ENCODE data around the gene PYGM. TPM values are rescaled to one million over a fixed set of nuclear protein-coding genes. Genes with fewer than 3 reads are reported as not detected.

The PYGM gene
- total and polyA plus RNA-seq, 2 of the 13 experiments (the other 11 are each of a cell fraction or from before 2014, with no cell fraction given): 0.11 to 0.12 TPM

DNA sequence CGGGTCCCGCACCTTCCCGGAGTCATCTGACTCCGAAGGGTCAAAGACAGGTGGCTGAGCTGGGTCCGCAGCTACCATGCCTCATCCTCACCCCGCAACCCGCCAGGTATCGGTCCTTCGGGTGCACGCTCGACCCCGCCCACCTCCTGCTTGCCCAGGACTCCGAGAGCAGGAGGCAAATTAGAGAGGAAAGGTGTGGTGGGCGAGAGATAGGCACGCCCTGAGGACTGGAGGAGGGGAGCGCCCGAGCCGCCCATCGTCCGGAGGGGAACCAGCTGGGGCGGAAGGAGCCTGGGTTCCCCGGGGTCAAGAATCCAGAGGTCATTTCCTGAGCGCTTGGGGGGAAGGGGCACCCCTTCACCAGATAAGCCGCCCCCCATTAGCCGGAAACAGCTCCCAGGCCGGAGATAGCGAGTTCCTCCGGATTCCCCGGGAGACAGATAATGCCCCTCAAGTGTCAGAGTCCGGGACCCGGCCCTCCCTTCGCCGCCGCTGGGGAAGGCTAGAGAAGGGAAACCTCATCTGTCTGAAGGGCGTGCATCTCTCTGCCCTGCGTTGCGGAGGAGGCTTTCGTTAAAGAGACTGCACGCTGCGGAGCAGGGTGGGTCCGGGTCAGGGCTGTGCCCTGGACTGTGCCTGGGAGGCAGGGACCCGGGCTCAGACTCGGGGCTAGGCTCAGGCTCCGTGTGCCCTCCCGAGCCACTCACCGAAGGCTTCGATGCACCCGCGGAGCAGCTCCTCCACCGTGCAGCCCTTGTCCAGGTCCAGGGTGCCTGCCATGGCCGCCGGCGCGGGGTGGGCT, 17.5 kb downstream of the PYGM start:
- Histone ChIP-seq H3K36me3 (replicated peaks in 1 of 2; ENCODE audit: control insufficient read depth in 1 of 2, insufficient read depth in 2 of 2, low read length in 2 of 2) (no peaks in the 10 kb centered on the region), H4K20me1 (ENCODE audit: insufficient read depth, low read length) (0 out of 2 replicates have a peak, but pooled peaks cover 3% of the 10 kb centered on the region), H3K4me3 (replicated peaks in 1 of 3; ENCODE audit: insufficient read depth in 1 of 3, low read depth in 2 of 3, low read length in 3 of 3) (peak overlapping the region; percentile 43 to 74 (median 59)), H3K27ac (ENCODE audit: extremely low read length, insufficient read depth, low read length) (no peak overlapping the region), H3K9ac (ENCODE audit: insufficient read depth, low read depth, low read length) (no peak overlapping the region), H3K4me2 (ENCODE audit: low read depth, low read length) (peak overlapping the region; percentile 82), H3K79me2 (ENCODE audit: insufficient read depth, low read length) (no peaks in the 10 kb centered on the region), H3K9me3 (ENCODE audit: low read length) (no peaks in the 10 kb centered on the region), H3K4me1 (ENCODE audit: insufficient read depth, low read length) (peaks cover 34% of the 10 kb centered on the region), H2AFZ (ENCODE audit: low read length) (no peak overlapping the region), H3K27me3 (ENCODE audit: control insufficient read depth in 1 of 2, insufficient read depth in 2 of 2, low read length in 2 of 2) (peaks cover 14 to 76% of the 10 kb centered on the region in 2 experiments)
- DNase-seq (ENCODE audit: low spot score): no peak
- peak; percentile 29 for ATAC-seq
- intact Hi-C loops (cut with micrococcal nuclease; ENCODE audit: unreplicated experiment) (no loop called here), in situ Hi-C loops (cut with HindIII; ENCODE audit: extremely low pct_ligation_motif_present, low pct_unique_long_range_greater_than_20kb) (no loop called here)
- ChIA-PET POLR2A (no interaction called here), CTCF (ENCODE audit: low intra/inter-chr PET ratio, low total read pairs) (interaction anchor here (2.8 kb wide), 1 partner anchor 54 kb away, joined by 23 read pairs; no protein-coding TSS in a partner anchor)
- FAIRE-seq: no peak
- no TSS peak for BruUV-seq (replicated peaks)
- WGBS (ENCODE audit: low lambda C conversion rate): 21% methylated on average over 24 of the region's 54 CpGs
- TF ChIP-seq, protein P1, sequence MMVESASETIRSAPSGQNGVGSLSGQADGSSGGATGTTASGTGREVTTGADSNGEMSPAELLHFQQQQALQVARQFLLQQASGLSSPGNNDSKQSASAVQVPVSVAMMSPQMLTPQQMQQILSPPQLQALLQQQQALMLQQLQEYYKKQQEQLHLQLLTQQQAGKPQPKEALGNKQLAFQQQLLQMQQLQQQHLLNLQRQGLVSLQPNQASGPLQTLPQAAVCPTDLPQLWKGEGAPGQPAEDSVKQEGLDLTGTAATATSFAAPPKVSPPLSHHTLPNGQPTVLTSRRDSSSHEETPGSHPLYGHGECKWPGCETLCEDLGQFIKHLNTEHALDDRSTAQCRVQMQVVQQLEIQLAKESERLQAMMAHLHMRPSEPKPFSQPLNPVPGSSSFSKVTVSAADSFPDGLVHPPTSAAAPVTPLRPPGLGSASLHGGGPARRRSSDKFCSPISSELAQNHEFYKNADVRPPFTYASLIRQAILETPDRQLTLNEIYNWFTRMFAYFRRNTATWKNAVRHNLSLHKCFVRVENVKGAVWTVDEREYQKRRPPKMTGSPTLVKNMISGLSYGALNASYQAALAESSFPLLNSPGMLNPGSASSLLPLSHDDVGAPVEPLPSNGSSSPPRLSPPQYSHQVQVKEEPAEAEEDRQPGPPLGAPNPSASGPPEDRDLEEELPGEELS (CRISPR knock-in tag; IDR thresholded peaks at IDR 0.05): 0 out of 2 replicates have a peak, but pooled peaks have one; percentile 7
- TF ChIP-seq ERF (CRISPR knock-in tag; IDR thresholded peaks at IDR 0.05) (no peak), IKZF4 (CRISPR knock-in tag; IDR thresholded peaks at IDR 0.05; ENCODE audit: borderline replicate concordance, low read depth, not compliant biosample characterization) (no peak), ZNF816 (CRISPR knock-in tag; IDR thresholded peaks at IDR 0.05; ENCODE audit: borderline replicate concordance) (0 out of 2 replicates have a peak, but pooled peaks have one; percentile 34), TEAD3 (CRISPR knock-in tag; optimal IDR thresholded peaks at IDR 0.05; ENCODE audit: borderline replicate concordance) (no peak), HDAC2 (CRISPR knock-in tag; IDR thresholded peaks at IDR 0.05) (no peak), PHF21A (CRISPR knock-in tag; IDR thresholded peaks at IDR 0.05) (0 out of 2 replicates have a peak, but pooled peaks have one; percentile 18), TAF15 (IDR thresholded peaks at IDR 0.05; ENCODE audit: low read depth, low read length, poor library complexity, severe bottlenecking) (no peak), ZNF883 (CRISPR knock-in tag; IDR thresholded peaks at IDR 0.05; ENCODE audit: not compliant biosample characterization) (peak; percentile 25), ATF7 (IDR thresholded peaks at IDR 0.05) (no peak), ATF7 (CRISPR knock-in tag; IDR thresholded peaks at IDR 0.05) (no peak), HNF4A (CRISPR knock-in tag; IDR thresholded peaks at IDR 0.05) (0 out of 2 replicates have a peak, but pooled peaks have one; percentile 9), ZNF777 (CRISPR knock-in tag; IDR thresholded peaks at IDR 0.05) (no peak), ZNF207 (IDR thresholded peaks at IDR 0.05; ENCODE audit: borderline replicate concordance) (no peak), ZNF230 (CRISPR knock-in tag; IDR thresholded peaks at IDR 0.05) (0 out of 2 replicates have a peak, but pooled peaks have one; percentile 30), ZNF350 (CRISPR knock-in tag; IDR thresholded peaks at IDR 0.05; ENCODE audit: borderline replicate concordance, low read depth) (no peak), ZBTB3 (CRISPR knock-in tag; IDR thresholded peaks at IDR 0.05; ENCODE audit: borderline replicate concordance, low read depth) (no peak), PAX8 (CRISPR knock-in tag; IDR thresholded peaks at IDR 0.05; ENCODE audit: borderline replicate concordance) (no peak), TCF12 (IDR thresholded peaks at IDR 0.05) (no peak), TCF12 (CRISPR knock-in tag; IDR thresholded peaks at IDR 0.05) (no peak)
- TF ChIP-seq, protein P2, sequence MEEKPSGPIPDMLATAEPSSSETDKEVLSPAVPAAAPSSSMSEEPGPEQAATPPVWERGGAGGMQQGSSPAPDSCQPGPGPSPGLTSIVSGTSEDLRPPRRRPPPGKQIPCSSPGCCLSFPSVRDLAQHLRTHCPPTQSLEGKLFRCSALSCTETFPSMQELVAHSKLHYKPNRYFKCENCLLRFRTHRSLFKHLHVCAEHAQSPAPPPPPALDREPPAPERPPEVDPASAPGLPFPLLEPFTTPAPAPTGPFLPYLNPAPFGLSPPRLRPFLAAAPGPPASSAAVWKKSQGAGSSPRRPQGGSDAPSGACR (CRISPR knock-in tag; IDR thresholded peaks at IDR 0.05): 0 out of 2 replicates have a peak, but pooled peaks have one; percentile 50
- TF ChIP-seq, protein P3, sequence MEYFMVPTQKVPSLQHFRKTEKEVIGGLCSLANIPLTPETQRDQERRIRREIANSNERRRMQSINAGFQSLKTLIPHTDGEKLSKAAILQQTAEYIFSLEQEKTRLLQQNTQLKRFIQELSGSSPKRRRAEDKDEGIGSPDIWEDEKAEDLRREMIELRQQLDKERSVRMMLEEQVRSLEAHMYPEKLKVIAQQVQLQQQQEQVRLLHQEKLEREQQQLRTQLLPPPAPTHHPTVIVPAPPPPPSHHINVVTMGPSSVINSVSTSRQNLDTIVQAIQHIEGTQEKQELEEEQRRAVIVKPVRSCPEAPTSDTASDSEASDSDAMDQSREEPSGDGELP (IDR thresholded peaks at IDR 0.05; ENCODE audit: borderline replicate concordance, low read depth): 0 out of 2 replicates have a peak, but pooled peaks have one; percentile 10

Measured in HepG2 (cell line).